Keratinocyte (primary cell): ENCODE measurements around the gene SND1. TPM values are rescaled to one million over a fixed set of nuclear protein-coding genes. Genes with fewer than 3 reads are reported as not detected.

Experiments used
- DNase-seq: peaks from one replicate; pipeline ENCODE4 v3.0.0-alpha.2; 2011; ENCODE audit warnings: low read depth, missing footprints, low spot score
- FAIRE-seq: peaks from 2 replicates; lab custom pipeline; 2011; peaks lifted over from hg19 to GRCh38; lab: Jason Lieb, UNC
- H2AFZ ChIP-seq: 2 replicates; pipeline ENCODE4 v1.6.0; 2012; ENCODE audit warnings: low read length, control low read depth, inconsistent platforms; ENCODE audit not compliant: control insufficient read depth
- H3K27ac ChIP-seq: 2 replicates; pipeline ENCODE4 v1.5.1; 2011; ENCODE audit warnings: low read length; ENCODE audit not compliant: control insufficient read depth, insufficient read depth
- H3K27me3 ChIP-seq: 3 replicates; pipeline ENCODE4 v1.6.0; 2011; ENCODE audit warnings: low read length; ENCODE audit not compliant: control insufficient read depth, insufficient read depth; ENCODE audit errors: extremely low read depth
- H3K36me3 ChIP-seq, 2 experiments: 2 replicates in 1 of 2; 3 replicates in 1 of 2; pipeline ENCODE4 v1.5.1; 2011; ENCODE audit warnings: low read length in 2 of 2, mild to moderate bottlenecking in 1 of 2; ENCODE audit not compliant: control insufficient read depth in 2 of 2, insufficient read depth in 2 of 2; ENCODE audit errors: extremely low read depth in 1 of 2
- H3K4me1 ChIP-seq: 3 replicates; pipeline ENCODE4 v1.5.1; 2011; ENCODE audit warnings: low read length; ENCODE audit not compliant: control insufficient read depth, insufficient read depth; ENCODE audit errors: extremely low read depth
- H3K4me2 ChIP-seq: 3 replicates; pipeline ENCODE4 v1.6.0; 2011; ENCODE audit warnings: low read depth, low read length; ENCODE audit not compliant: control insufficient read depth, insufficient read depth; ENCODE audit errors: extremely low read depth
- H3K4me3 ChIP-seq, 3 experiments: fragments of 200-600 bp in 1 of 3; sonication (generic) in 1 of 3; 2 replicates in 2 of 3; 3 replicates in 1 of 3; pipeline ENCODE4 v1.5.1; 2011 to 2016; ENCODE audit warnings: low read length in 3 of 3, mild to moderate bottlenecking in 3 of 3, control low read depth in 2 of 3, inconsistent platforms in 1 of 3, low read depth in 1 of 3, mixed read lengths in 1 of 3, mixed run types in 1 of 3, moderate library complexity in 1 of 3; ENCODE audit not compliant: control insufficient read depth in 2 of 3, insufficient read depth in 2 of 3; ENCODE audit errors: extremely low read depth in 1 of 3
- H3K79me2 ChIP-seq: 2 replicates; pipeline ENCODE4 v1.6.0; 2012; ENCODE audit warnings: low read length; ENCODE audit not compliant: control insufficient read depth, insufficient read depth
- H3K9ac ChIP-seq: 3 replicates; pipeline ENCODE4 v1.6.0; 2011; ENCODE audit warnings: low read length; ENCODE audit not compliant: control insufficient read depth, insufficient read depth; ENCODE audit errors: extremely low read depth
- H3K9me1 ChIP-seq: 3 replicates; pipeline ENCODE4 v1.6.0; 2011; ENCODE audit warnings: low read length; ENCODE audit not compliant: control insufficient read depth, insufficient read depth; ENCODE audit errors: extremely low read depth
- H3K9me3 ChIP-seq: 2 replicates; pipeline ENCODE4 v1.5.1; 2012; ENCODE audit warnings: low read depth, low read length; ENCODE audit not compliant: control insufficient read depth
- H4K20me1 ChIP-seq: 3 replicates; pipeline ENCODE4 v1.6.0; 2011; ENCODE audit warnings: low read length; ENCODE audit not compliant: control insufficient read depth, insufficient read depth; ENCODE audit errors: extremely low read depth
- CTCF ChIP-seq, 3 experiments: IDR thresholded peaks in 1 of 3; conservative IDR thresholded peaks in 1 of 3; optimal IDR thresholded peaks in 1 of 3; 2 replicates in 2 of 3; 3 replicates in 1 of 3; pipeline versions ENCODE3 to v1.5.1; 2011; ENCODE audit warnings: low read length in 3 of 3, mild to moderate bottlenecking in 3 of 3, moderate library complexity in 2 of 3, control low read depth in 1 of 3, inconsistent platforms in 1 of 3; ENCODE audit not compliant: insufficient read depth in 2 of 3; ENCODE audit errors: extremely low read depth in 1 of 3
- EZH2 ChIP-seq: IDR thresholded peaks from one replicate; pipeline ENCODE4 v1.6.1; 2012; ENCODE audit warnings: inconsistent platforms, mild to moderate bottlenecking, low read length, moderate library complexity
- dilution Hi-C: fragments of 300-500 bp; cut with MboI; formaldehyde crosslinking; loops from one replicate; pipeline ENCODE4 v1.7.0; 2020; ENCODE audit warnings: low sequenced_read_pairs; ENCODE audit not compliant: extremely low pct_ligation_motif_present
- polyA plus RNA-seq, 5 experiments: library from polyadenylated mRNA; depleted of rRNA in 3 of 5; stranded (reverse) in 3 of 5; stranded (forward) in 1 of 5; unstranded in 1 of 5; fragments of >200 nt; gene quantifications; 1 replicate in 1 of 5; 2 replicates in 3 of 5; 3 replicates in 1 of 5; pipeline versions ENCODE4 v1.2.1 to v1.2.3, GENCODE V29; 2011 to 2012; ENCODE audit warnings: missing spikeins in 2 of 5, low read depth in 1 of 5, low replicate concordance in 1 of 5

SND1 gene
- polyA plus RNA-seq, 1 donor (not counting 4 experiments of a cell fraction or from before 2014, with no cell fraction given) = 140 TPM

DNA sequence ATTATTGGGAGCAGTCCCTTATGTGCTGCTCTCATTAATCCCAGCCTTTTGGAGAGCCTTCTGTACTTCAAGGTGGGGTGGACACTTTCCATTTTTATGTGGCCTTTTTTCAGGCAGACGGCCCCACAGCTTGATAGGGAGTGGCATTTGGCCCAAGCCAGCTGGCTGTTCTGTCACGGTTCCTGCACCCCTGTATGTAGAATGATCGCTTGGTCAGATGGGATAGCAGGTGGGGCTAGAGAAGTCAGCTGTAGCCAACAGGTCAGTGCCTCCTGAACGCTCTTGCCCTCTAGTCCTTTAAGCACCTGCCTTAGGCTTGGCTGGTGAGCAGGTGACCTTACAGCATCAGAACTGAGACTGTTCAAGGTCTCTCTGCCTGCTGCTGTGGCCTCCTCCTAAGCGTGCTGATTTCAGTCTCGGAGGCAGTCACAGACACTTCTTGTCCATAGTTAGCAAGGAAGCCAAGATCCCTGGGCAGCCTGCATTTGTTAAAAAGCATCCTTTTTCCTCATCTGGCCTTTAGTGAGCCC, 283.9 kb downstream of the SND1 start:
- dilution Hi-C loops = no loop called here
- DNase-seq = no peak
- Histone ChIP-seq H3K4me1 (peaks cover 3% of the 10 kb centered on the region), H3K9ac (no peak overlapping the region), H3K27me3 (no peaks in the 10 kb centered on the region), H3K4me3 (no peak overlapping the region), H4K20me1 (peaks cover 3% of the 10 kb centered on the region), H3K79me2 (peaks cover 5% of the 10 kb centered on the region), H3K9me3 (no peaks in the 10 kb centered on the region), H3K9me1 (no peaks in the 10 kb centered on the region), H2AFZ (no peak overlapping the region), H3K4me2 (no peak overlapping the region), H3K36me3 (peaks cover 4 to 10% of the 10 kb centered on the region in 2 experiments), H3K27ac (no peak overlapping the region)
- TF ChIP-seq EZH2 (no peak), CTCF (optimal IDR thresholded peaks at IDR 0.05 in 1 of 3, IDR thresholded peaks at IDR 0.05 in 1 of 3, conservative IDR thresholded peaks at IDR 0.05 in 1 of 3; ENCODE audit: extremely low read depth in 1 of 3, insufficient read depth in 2 of 3, low read length in 3 of 3) (no peak)
- no peak for FAIRE-seq

DNA sequence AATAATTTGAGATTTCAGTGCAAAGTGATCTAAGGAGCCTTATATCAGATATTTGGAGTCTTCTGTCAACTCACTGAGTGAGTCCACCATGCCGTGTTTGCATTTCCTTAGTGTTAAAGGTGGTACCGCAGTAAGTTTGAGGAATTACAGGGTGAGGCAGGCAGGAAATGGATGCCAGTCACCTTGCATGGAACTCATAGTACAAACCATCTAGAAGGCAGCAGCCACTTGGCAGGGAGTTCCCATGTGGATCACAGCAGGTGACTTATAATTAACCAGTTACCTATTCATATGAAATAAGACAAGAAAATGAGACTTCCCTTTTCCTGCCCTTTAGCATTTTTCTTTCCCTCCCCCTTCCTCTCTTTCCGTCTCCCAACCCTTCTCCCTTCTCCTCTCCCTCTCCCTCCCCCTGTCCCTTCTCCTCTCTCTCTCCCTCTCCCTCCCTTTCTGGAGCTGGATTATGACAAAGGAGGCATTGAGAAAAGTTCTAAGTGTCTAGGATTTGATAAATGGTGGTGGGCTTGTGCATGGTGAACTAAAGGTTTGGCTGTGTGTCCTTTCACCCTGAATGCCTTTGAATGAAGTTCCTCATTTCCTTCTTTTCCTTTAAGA, 285.2 kb downstream of the SND1 start:
- dilution Hi-C loops = no loop called here
- Histone ChIP-seq H3K9me3 (no peaks in the 10 kb centered on the region), H3K79me2 (peaks cover 5% of the 10 kb centered on the region), H3K27ac (no peak overlapping the region), H3K4me2 (no peak overlapping the region), H3K36me3 (peaks cover 1 to 10% of the 10 kb centered on the region in 2 experiments), H3K27me3 (no peaks in the 10 kb centered on the region), H3K4me3 (no peak overlapping the region), H3K9me1 (no peaks in the 10 kb centered on the region), H3K9ac (no peak overlapping the region), H2AFZ (no peak overlapping the region), H3K4me1 (peaks cover 3% of the 10 kb centered on the region), H4K20me1 (peaks cover 3% of the 10 kb centered on the region)
- no peak for FAIRE-seq
- TF ChIP-seq EZH2 (no peak), CTCF (optimal IDR thresholded peaks at IDR 0.05 in 1 of 3, IDR thresholded peaks at IDR 0.05 in 1 of 3, conservative IDR thresholded peaks at IDR 0.05 in 1 of 3; ENCODE audit: extremely low read depth in 1 of 3, insufficient read depth in 2 of 3, low read length in 3 of 3) (no peak)
- no peak for DNase-seq
